Central memory CD8-positive, alpha-beta T cell (primary cell): ENCODE data around the gene NRAP.

Source experiments
- ATAC-seq: fragments of 150-1000 bp; cut with Tn5 transposase; replicated peaks from 2 replicates; pipeline ENCODE4 v1.10.0; 2022; ENCODE audit warnings: mild to moderate bottlenecking, moderate FRiP score, moderate number of reproducible peaks; ENCODE audit not compliant: poor library complexity, severe bottlenecking; ENCODE audit errors: extremely low read depth
- DNase-seq, 2 donors: peaks; one replicate each; pipeline ENCODE4 v3.0.0; 2021; ENCODE audit warnings: low spot score in 2 of 2
- H3K27ac Mint-ChIP-seq: one replicate; pipeline ENCODE4 v1.8.0; 2022; ENCODE audit warnings: low read depth, mild to moderate bottlenecking, moderate library complexity, mixed read lengths
- H3K27me3 Mint-ChIP-seq: one replicate; pipeline ENCODE4 v1.8.0; 2022; ENCODE audit warnings: mixed read lengths
- H3K36me3 Mint-ChIP-seq: one replicate; pipeline ENCODE4 v1.8.0; 2022; ENCODE audit warnings: mild to moderate bottlenecking, moderate library complexity, mixed read lengths; ENCODE audit not compliant: insufficient read depth
- H3K4me1 Mint-ChIP-seq: one replicate; pipeline ENCODE4 v1.8.0; 2022; ENCODE audit warnings: mixed read lengths
- H3K4me3 Mint-ChIP-seq: one replicate; pipeline ENCODE4 v1.8.0; 2022; ENCODE audit warnings: mild to moderate bottlenecking, moderate library complexity, mixed read lengths
- H3K9me3 Mint-ChIP-seq: one replicate; pipeline ENCODE4 v1.8.0; 2022; ENCODE audit warnings: mixed read lengths

Gene NRAP

GRCh38 chr10:113572520-113573290 is 91.1 kb downstream of the NRAP start:
- H3K27ac Mint-ChIP-seq: no peak overlapping the region
- DNase-seq (no peak), ATAC-seq (no peak)
- H3K9me3 Mint-ChIP-seq: no peaks in the 10 kb centered on the region
- peaks cover 2% of the 10 kb centered on the region for H3K36me3 Mint-ChIP-seq
- no peaks in the 10 kb centered on the region for H3K4me1 Mint-ChIP-seq
- H3K4me3 Mint-ChIP-seq: no peak overlapping the region
- peaks cover 21% of the 10 kb centered on the region for H3K27me3 Mint-ChIP-seq

GRCh38 chr10:113569576-113569975 is 94.3 kb downstream of the NRAP start:
- ATAC-seq: no peak
- no peak for DNase-seq
- Mint-ChIP-seq H3K27ac (no peak overlapping the region), H3K36me3 (peaks cover 2% of the 10 kb centered on the region), H3K4me1 (no peaks in the 10 kb centered on the region), H3K27me3 (peaks cover 9% of the 10 kb centered on the region), H3K9me3 (no peaks in the 10 kb centered on the region), H3K4me3 (no peak overlapping the region)

GRCh38 chr10:113566888-113567287 is 97.0 kb downstream of the NRAP start:
- Mint-ChIP-seq H3K27ac (no peak overlapping the region), H3K27me3 (peaks cover 9% of the 10 kb centered on the region), H3K36me3 (peaks cover 2% of the 10 kb centered on the region), H3K9me3 (no peaks in the 10 kb centered on the region), H3K4me1 (peaks cover 7% of the 10 kb centered on the region), H3K4me3 (no peak overlapping the region)
- no peak for ATAC-seq
- DNase-seq: no peak

GRCh38 chr10:113565364-113565763 is 98.5 kb downstream of the NRAP start:
- Mint-ChIP-seq H3K27ac (no peak overlapping the region), H3K9me3 (no peaks in the 10 kb centered on the region), H3K4me1 (peaks cover 7% of the 10 kb centered on the region), H3K27me3 (peaks cover 12% of the 10 kb centered on the region), H3K4me3 (no peak overlapping the region), H3K36me3 (peaks cover 2% of the 10 kb centered on the region)
- DNase-seq (no peak), ATAC-seq (no peak)

GRCh38 chr10:113563306-113564088 is 100.3 kb downstream of the NRAP start:
- ATAC-seq (peak; percentile 69), DNase-seq (peak; percentile 45 to 49)
- Mint-ChIP-seq H3K4me1 (peaks cover 7% of the 10 kb centered on the region), H3K27ac (no peak overlapping the region), H3K27me3 (peaks cover 29% of the 10 kb centered on the region), H3K4me3 (peak overlapping the region; percentile 68), H3K36me3 (peaks cover 2% of the 10 kb centered on the region), H3K9me3 (no peaks in the 10 kb centered on the region)

- H3K9me3 Mint-ChIP-seq: no peaks in the 10 kb centered on the region
- H3K4me3 Mint-ChIP-seq: no peak overlapping the region
- ATAC-seq (no peak), DNase-seq (no peak)
- no peaks in the 10 kb centered on the region for H3K36me3 Mint-ChIP-seq
- H3K27me3 Mint-ChIP-seq: peaks cover 24% of the 10 kb centered on the region
- H3K27ac Mint-ChIP-seq: no peak overlapping the region
- H3K4me1 Mint-ChIP-seq: peaks cover 7% of the 10 kb centered on the region
These were observed 101.1 kb downstream of the NRAP start for GRCh38 chr10:113562704-113563103.

GRCh38 chr10:113562069-113562468 is 101.8 kb downstream of the NRAP start:
- ATAC-seq (no peak), DNase-seq (no peak)
- Mint-ChIP-seq H3K4me1 (peaks cover 7% of the 10 kb centered on the region), H3K27ac (no peak overlapping the region), H3K4me3 (no peak overlapping the region), H3K9me3 (no peaks in the 10 kb centered on the region), H3K27me3 (peaks cover 30% of the 10 kb centered on the region), H3K36me3 (no peaks in the 10 kb centered on the region)

GRCh38 chr10:113561214-113561613 is 102.6 kb downstream of the NRAP start:
- Mint-ChIP-seq H3K9me3 (no peaks in the 10 kb centered on the region), H3K4me3 (no peak overlapping the region), H3K27me3 (peaks cover 34% of the 10 kb centered on the region), H3K27ac (no peak overlapping the region), H3K36me3 (no peaks in the 10 kb centered on the region), H3K4me1 (peaks cover 7% of the 10 kb centered on the region)
- ATAC-seq (no peak), DNase-seq (no peak)

- peaks cover 7% of the 10 kb centered on the region for H3K4me1 Mint-ChIP-seq
These were observed 103.8 kb downstream of the NRAP start for GRCh38 chr10:113560071-113560470.

GRCh38 chr10:113557903-113558321 is 105.9 kb downstream of the NRAP start:
- no peak for ATAC-seq
- no peaks in the 10 kb centered on the region for H3K36me3 Mint-ChIP-seq
- H3K27me3 Mint-ChIP-seq: peaks cover 57% of the 10 kb centered on the region
- no peak for DNase-seq
- no peak overlapping the region for H3K27ac Mint-ChIP-seq
- no peaks in the 10 kb centered on the region for H3K9me3 Mint-ChIP-seq
- H3K4me3 Mint-ChIP-seq: no peak overlapping the region
- H3K4me1 Mint-ChIP-seq: peaks cover under 1% of the 10 kb centered on the region

More at GRCh38 chr10:113560071-113560470, 103.8 kb downstream of the NRAP start:
- ATAC-seq: no peak
- Mint-ChIP-seq H3K27ac (no peak overlapping the region), H3K27me3 (peaks cover 35% of the 10 kb centered on the region), H3K4me3 (no peak overlapping the region), H3K9me3 (no peaks in the 10 kb centered on the region), H3K36me3 (no peaks in the 10 kb centered on the region)
- DNase-seq: no peak

- Mint-ChIP-seq H3K4me1 (no peaks in the 10 kb centered on the region), H3K9me3 (no peaks in the 10 kb centered on the region), H3K4me3 (no peak overlapping the region), H3K36me3 (no peaks in the 10 kb centered on the region), H3K27me3 (peaks cover 58% of the 10 kb centered on the region), H3K27ac (no peak overlapping the region)
- ATAC-seq: no peak
- DNase-seq: no peak
These were observed 106.4 kb downstream of the NRAP start for GRCh38 chr10:113557424-113557862.

GRCh38 chr10:113555751-113556150 is 108.1 kb downstream of the NRAP start:
- Mint-ChIP-seq H3K9me3 (no peaks in the 10 kb centered on the region), H3K4me3 (no peak overlapping the region), H3K36me3 (no peaks in the 10 kb centered on the region), H3K27ac (no peak overlapping the region), H3K4me1 (no peaks in the 10 kb centered on the region), H3K27me3 (peaks cover 58% of the 10 kb centered on the region)
- DNase-seq: no peak
- ATAC-seq: no peak

- no peak overlapping the region for H3K27ac Mint-ChIP-seq
- no peak for ATAC-seq
- H3K36me3 Mint-ChIP-seq: no peaks in the 10 kb centered on the region
- H3K4me3 Mint-ChIP-seq: no peak overlapping the region
- H3K4me1 Mint-ChIP-seq: no peaks in the 10 kb centered on the region
- H3K9me3 Mint-ChIP-seq: no peaks in the 10 kb centered on the region
- DNase-seq: no peak
- peaks cover 54% of the 10 kb centered on the region for H3K27me3 Mint-ChIP-seq
These were observed 108.6 kb downstream of the NRAP start for GRCh38 chr10:113555245-113555644.
